Measurements from ENCODE around the gene CASP6. TPM values are rescaled to one million over a fixed set of nuclear protein-coding genes. Genes with fewer than 3 reads are reported as not detected.
"Not testable (repeated sequence)": the region's sequence is repeated elsewhere in the genome, so short reads cannot be mapped to it uniquely, and the experiment has no call there.

The CASP6 gene
- total RNA-seq, 1 donor from 2014 or later: 23.6 TPM

DNA sequence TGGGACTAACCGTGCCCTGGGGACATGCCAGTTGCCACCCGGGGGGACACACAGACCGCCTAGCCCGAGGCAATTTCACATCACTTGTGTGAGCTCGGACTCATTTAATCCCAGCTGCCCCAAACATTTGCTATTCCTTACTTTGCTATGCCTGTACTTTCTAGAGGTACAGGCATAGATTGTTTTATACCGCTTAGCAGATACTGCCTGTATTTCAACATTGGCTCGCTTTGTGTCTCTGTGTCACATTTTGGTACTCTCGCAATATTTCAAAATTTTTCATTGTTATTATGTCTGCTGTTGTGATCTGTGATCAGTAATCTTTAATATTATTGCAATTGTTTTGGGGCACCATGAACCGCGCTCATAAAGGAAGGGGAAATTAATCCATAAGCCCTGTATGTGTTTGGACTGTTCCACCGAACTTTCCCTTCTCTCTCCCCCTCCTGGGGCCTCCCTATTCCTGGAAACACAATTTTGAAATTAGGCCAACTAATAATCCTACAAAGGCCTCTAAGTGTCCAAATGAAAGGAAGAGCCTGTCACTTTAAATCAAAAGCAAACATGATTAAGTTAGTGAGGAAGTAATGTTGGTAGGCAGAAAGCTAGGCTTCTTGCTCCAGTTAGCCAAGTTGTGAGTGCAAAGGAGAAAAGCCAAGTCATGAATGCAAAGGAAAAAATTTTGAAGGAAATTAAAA, 568 bp upstream of the CASP6 start:
- intact Hi-C loops (cut with micrococcal nuclease): loop anchor here (1.0 to 10.0 kb wide), 6 partner anchors 21 to 491 kb away; partner anchors contain the start of genes ELOVL6 and GAR1
- Mint-ChIP-seq H3K36me3 (ENCODE audit: low read depth) (peaks cover 8% of the 10 kb centered on the region), H3K27ac (peak overlapping the region; percentile 90)

DNA sequence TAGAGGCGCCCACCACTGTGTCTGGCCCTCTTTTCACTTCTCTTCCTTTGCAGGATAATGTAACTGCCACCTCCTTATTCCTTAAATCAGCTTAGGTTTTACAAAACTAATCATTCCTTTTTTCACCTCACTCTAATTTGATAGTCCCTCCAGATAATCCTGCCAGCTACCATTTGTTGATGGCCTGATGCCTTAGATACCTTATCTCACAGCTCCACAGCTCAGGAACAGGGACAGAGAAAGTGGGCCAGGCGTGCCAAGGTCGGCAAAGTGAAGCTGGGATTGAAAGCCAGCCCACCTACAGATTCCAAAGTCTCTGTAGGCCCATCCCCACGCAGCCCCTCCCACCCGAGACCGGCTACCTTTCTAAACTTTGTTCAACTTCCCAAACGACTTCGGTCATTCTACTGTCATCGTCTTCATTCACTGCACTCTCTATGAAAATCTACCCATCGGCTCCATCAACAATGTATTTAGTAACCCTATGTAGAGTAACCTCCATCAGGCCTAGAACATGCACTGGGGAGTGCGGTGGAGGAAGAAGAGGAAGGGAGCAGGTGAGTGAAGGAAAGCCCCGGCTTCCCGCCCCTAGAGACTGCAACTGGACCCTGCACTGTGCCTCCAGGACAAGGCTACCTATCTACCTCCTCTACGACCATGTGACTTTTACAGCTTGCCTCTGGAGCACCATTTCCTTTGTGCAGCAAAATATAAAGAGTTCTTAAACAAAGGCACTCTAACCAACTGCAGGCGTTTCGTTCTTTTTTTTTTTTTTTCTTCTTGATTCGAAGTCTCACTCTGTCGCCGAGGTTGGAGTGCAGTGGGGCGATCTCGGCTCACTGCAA, 1.5 kb downstream of the CASP6 start:
- Mint-ChIP-seq H3K27me3 (no peaks in the 10 kb centered on the region), H3K4me3 (peak overlapping the region; percentile 94), H3K27ac (peak overlapping the region; percentile 90), H3K4me1 (peaks cover 34% of the 10 kb centered on the region), H3K36me3 (ENCODE audit: low read depth) (peaks cover 21% of the 10 kb centered on the region), H3K9me3 (no peaks in the 10 kb centered on the region)
- peak; percentile 68 for DNase-seq
- intact Hi-C loops (cut with micrococcal nuclease): loop anchor here (1.0 to 10.0 kb wide), 5 partner anchors 10 to 493 kb away; partner anchors contain the start of genes ELOVL6 and SEC24B

More for the DNA sequence above, 568 bp upstream of the CASP6 start:
- peak overlapping the region; percentile 94 for H3K4me3 Mint-ChIP-seq
- no peaks in the 10 kb centered on the region for H3K27me3 Mint-ChIP-seq
- H3K4me1 Mint-ChIP-seq: peaks cover 28% of the 10 kb centered on the region
- H3K9me3 Mint-ChIP-seq: no peaks in the 10 kb centered on the region
- no peak for DNase-seq

- H3K4me3 Mint-ChIP-seq: no peak overlapping the region
- DNase-seq: no peak
- no peak overlapping the region for H3K27ac Mint-ChIP-seq
- H3K27me3 Mint-ChIP-seq: no peaks in the 10 kb centered on the region
- peaks cover 34% of the 10 kb centered on the region for H3K4me1 Mint-ChIP-seq
- intact Hi-C loops (cut with micrococcal nuclease): loop anchor here (10.0 kb wide), 1 partner anchor 495 kb away; the partner anchor contains the start of gene ELOVL6
- peaks cover 26% of the 10 kb centered on the region for H3K36me3 Mint-ChIP-seq (ENCODE audit: low read depth)
- H3K9me3 Mint-ChIP-seq: no peaks in the 10 kb centered on the region
Measured at GRCh38 chr4:109699553-109700225, 3.6 kb downstream of the CASP6 start.

- intact Hi-C loops (cut with micrococcal nuclease): no loop called here
- Mint-ChIP-seq H3K4me1 (peaks cover 31% of the 10 kb centered on the region), H3K27me3 (no peaks in the 10 kb centered on the region), H3K4me3 (no peak overlapping the region), H3K36me3 (ENCODE audit: low read depth) (peaks cover 35% of the 10 kb centered on the region), H3K27ac (no peak overlapping the region), H3K9me3 (no peaks in the 10 kb centered on the region)
- no peak for DNase-seq
Measured at GRCh38 chr4:109698656-109699055, 4.6 kb downstream of the CASP6 start.

GRCh38 chr4:109691411-109691920, 11.8 kb downstream of the CASP6 start:
- peaks cover 64% of the 10 kb centered on the region for H3K36me3 Mint-ChIP-seq (ENCODE audit: low read depth)
- DNase-seq: peak; percentile 50
- peaks cover 6% of the 10 kb centered on the region for H3K9me3 Mint-ChIP-seq
- H3K27me3 Mint-ChIP-seq: no peaks in the 10 kb centered on the region
- H3K4me1 Mint-ChIP-seq: peaks cover 31% of the 10 kb centered on the region
- H3K4me3 Mint-ChIP-seq: no peak overlapping the region
- H3K27ac Mint-ChIP-seq: peak overlapping the region; percentile 72
- intact Hi-C loops (cut with micrococcal nuclease): loop anchor here (1.0 kb wide), 1 partner anchor 11 kb away; no protein-coding TSS in a partner anchor

DNA sequence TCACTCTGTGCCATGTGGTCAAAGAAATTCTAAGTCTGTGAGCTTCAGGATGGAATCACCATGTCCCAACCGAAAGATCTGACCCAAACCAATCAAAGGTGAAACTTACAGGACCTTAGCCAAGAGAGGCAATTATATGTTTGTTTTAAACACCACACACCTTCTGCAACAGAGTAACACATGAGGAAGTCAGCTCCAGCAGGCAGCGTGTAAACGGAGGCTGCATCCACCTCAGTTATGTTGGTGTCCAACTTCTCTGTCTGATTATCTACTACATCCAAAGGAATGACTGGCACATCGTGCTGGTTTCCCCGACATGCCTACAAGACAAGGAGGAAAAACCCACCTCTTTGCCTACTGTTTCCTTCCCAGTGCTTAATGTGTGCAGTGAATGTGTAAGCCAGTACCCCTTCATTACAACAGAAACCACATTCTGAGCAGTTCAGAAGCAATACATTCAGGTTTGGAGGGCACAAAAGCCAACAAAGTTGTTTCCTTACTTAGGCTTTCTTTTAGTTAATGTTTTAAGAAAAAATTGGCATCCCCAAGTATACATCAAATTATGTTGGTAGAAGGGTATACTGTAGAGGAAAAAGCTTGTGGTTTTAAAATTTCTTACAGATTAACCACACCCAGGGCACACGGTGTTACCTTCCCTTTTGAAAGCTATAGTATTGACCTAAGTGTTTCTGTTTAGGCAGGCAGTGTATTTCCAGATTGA, 12.4 kb downstream of the CASP6 start:
- Mint-ChIP-seq H3K36me3 (ENCODE audit: low read depth) (peaks cover 66% of the 10 kb centered on the region), H3K4me3 (peak overlapping the region; percentile 28), H3K27me3 (no peaks in the 10 kb centered on the region), H3K4me1 (peaks cover 31% of the 10 kb centered on the region), H3K9me3 (peaks cover 6% of the 10 kb centered on the region), H3K27ac (peak overlapping the region; percentile 72)
- intact Hi-C loops (cut with micrococcal nuclease): loop anchor here (1.0 kb wide), 1 partner anchor 11 kb away; no protein-coding TSS in a partner anchor
- peak; percentile 67 for DNase-seq

DNA sequence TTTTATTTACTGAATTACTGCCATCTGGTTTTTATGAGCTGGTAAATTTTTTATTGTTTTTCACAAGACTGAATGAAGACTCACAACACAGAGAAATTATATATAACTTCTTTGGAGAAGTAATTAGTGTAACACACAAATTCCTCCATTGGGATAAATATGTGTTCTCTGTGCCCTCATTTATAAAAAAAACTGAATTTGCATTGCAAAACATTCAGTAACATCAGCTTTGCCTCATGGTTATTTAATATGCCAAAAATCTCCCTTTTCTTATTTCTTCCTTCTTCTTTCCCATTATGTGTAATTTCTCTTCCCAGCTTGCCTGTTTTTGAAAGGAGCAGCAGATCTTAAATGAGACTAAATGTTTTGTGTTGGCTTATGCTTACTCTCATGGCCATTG, 18.5 kb downstream of the CASP6 start:
- H3K36me3 Mint-ChIP-seq (ENCODE audit: low read depth): peaks cover 65% of the 10 kb centered on the region
- no peak overlapping the region for H3K27ac Mint-ChIP-seq

DNA sequence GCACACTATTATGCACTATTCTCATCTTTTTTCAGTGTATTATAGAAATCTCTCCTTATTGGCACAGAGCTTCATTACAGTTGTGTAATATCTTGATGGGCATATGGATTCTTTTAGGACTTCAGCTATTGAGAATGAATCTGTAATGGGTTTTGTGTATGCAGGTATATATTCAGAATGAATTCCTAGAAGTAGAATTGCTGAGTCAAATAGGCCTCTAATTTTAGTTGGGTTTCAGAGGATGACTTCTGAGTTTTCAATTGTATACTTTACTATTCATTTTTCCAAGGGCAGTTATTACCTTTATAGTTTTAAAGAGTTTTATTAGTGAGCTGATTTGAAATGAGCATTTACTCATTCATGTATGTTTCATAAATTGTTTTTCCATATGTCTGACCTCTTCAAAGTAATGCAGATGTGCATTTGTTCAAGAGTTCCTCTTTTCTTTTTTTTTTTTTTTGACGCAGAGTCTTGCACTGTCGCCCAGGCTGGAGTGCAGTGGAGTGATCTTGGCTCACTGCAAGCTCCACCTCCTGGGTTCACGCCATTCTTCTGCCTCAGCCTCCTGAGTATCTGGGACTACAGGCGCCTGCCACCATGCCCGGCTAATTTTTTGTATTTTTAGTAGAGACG, 19.5 kb downstream of the CASP6 start:
- H3K36me3 Mint-ChIP-seq (ENCODE audit: low read depth): peaks cover 63% of the 10 kb centered on the region
- no peaks in the 10 kb centered on the region for H3K27me3 Mint-ChIP-seq
- peaks cover 20% of the 10 kb centered on the region for H3K4me1 Mint-ChIP-seq
- H3K4me3 Mint-ChIP-seq: no peak overlapping the region
- H3K9me3 Mint-ChIP-seq: no peaks in the 10 kb centered on the region
- H3K27ac Mint-ChIP-seq: no peak overlapping the region
- intact Hi-C loops (cut with micrococcal nuclease): loop anchor here (2.0 kb wide), 1 partner anchor 19 kb away; the partner anchor contains the start of gene CASP6
- DNase-seq: no peak

More for the DNA sequence above, 18.5 kb downstream of the CASP6 start:
- intact Hi-C loops (cut with micrococcal nuclease): no loop called here
- Mint-ChIP-seq H3K4me1 (peaks cover 20% of the 10 kb centered on the region), H3K27me3 (no peaks in the 10 kb centered on the region), H3K4me3 (no peak overlapping the region), H3K9me3 (no peaks in the 10 kb centered on the region)
- DNase-seq: no peak

- no peak overlapping the region for H3K27ac Mint-ChIP-seq
- no peak for DNase-seq
- H3K4me1 Mint-ChIP-seq: peaks cover 20% of the 10 kb centered on the region
- H3K4me3 Mint-ChIP-seq: no peak overlapping the region
- no peaks in the 10 kb centered on the region for H3K27me3 Mint-ChIP-seq
- H3K36me3 Mint-ChIP-seq (ENCODE audit: low read depth): peaks cover 60% of the 10 kb centered on the region
- H3K9me3 Mint-ChIP-seq: no peaks in the 10 kb centered on the region
- intact Hi-C loops (cut with micrococcal nuclease): loop anchor here (2.0 kb wide), 1 partner anchor 20 kb away; the partner anchor contains the start of gene CASP6
Measured at GRCh38 chr4:109682875-109683274, 20.4 kb downstream of the CASP6 start.

DNA sequence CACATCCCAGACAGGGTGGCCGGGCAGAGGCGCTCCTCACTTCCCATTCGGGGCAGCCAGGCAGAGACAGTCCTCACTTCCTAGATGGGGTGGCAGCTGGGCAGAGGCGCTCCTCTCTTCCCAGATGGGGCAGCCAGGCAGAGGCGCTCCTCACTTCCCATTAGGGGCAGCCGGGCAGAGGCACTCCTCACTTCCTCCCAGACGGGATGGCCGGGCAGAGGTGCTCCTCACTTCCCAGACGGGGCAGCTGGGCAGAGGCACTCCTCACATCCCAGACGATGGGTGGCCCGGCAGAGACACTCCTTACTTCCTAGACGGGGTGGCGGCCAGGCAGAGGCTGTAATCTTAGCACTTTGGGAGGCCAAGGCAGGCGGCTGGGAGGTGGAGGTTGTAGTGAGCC, 24.3 kb downstream of the CASP6 start:
- H3K27ac Mint-ChIP-seq: not testable (repeated sequence)

DNA sequence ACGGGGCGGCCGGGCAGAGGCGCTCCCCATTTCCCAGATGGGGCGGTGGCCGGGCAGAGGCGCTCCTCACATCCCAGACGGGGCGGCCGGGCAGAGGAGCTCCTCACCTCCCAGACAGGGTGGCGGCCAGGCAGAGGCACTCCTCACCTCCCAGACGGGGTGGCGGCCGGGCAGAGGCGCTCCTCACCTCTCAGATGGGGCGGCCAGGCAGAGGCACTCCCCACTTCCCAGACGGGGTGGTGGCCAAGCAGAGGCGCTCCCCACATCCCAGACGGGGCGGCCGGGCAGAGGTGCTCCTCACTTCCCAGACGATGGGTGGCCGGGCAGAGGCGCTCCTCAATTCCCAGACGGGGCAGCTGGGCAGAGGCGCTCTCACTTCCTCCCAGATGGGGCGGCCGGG, 24.8 kb downstream of the CASP6 start:
- peaks cover 16% of the 10 kb centered on the region for H3K4me1 Mint-ChIP-seq
- H3K9me3 Mint-ChIP-seq; H3K4me3 Mint-ChIP-seq; DNase-seq; H3K27ac Mint-ChIP-seq; intact Hi-C loops (cut with micrococcal nuclease); H3K27me3 Mint-ChIP-seq: not testable (repeated sequence)
- H3K36me3 Mint-ChIP-seq (ENCODE audit: low read depth): peaks cover 52% of the 10 kb centered on the region

More for the DNA sequence above, 24.3 kb downstream of the CASP6 start:
- intact Hi-C loops (cut with micrococcal nuclease); H3K4me3 Mint-ChIP-seq; H3K9me3 Mint-ChIP-seq; DNase-seq; H3K27me3 Mint-ChIP-seq: not testable (repeated sequence)
- Mint-ChIP-seq H3K36me3 (ENCODE audit: low read depth) (peaks cover 52% of the 10 kb centered on the region), H3K4me1 (peaks cover 19% of the 10 kb centered on the region)

- no peak for DNase-seq
- H3K36me3 Mint-ChIP-seq (ENCODE audit: low read depth): peaks cover 48% of the 10 kb centered on the region
- no peak overlapping the region for H3K4me3 Mint-ChIP-seq
- H3K27ac Mint-ChIP-seq: no peak overlapping the region
- H3K9me3 Mint-ChIP-seq: no peaks in the 10 kb centered on the region
- no peaks in the 10 kb centered on the region for H3K27me3 Mint-ChIP-seq
- H3K4me1 Mint-ChIP-seq: peaks cover 3% of the 10 kb centered on the region
- intact Hi-C loops (cut with micrococcal nuclease): no loop called here
Measured at GRCh38 chr4:109676886-109677285, 26.4 kb downstream of the CASP6 start.

Data from activated CD4-positive, alpha-beta T cell treated with anti-CD3 and anti-CD28 coated beads, Interleukin-2, amount 10 ng/mL, durations not matched to agents 24 days and 14 days (primary cell).